B cell (primary cell): ENCODE measurements around the gene ELL. TPM values are rescaled to one million over a fixed set of nuclear protein-coding genes. Genes with fewer than 3 reads are reported as not detected.

ENCODE experiments used
- ATAC-seq: fragments of 200-7000 bp; cut with Tn5 transposase; one replicate; pipeline ENCODE4 v1.10.0; 2021; ENCODE audit warnings: low read depth, mild to moderate bottlenecking, moderate number of reproducible peaks, moderate library complexity
- CTCF ChIA-PET: fragments of 350-600 bp; sonication (Branson Sonifier 250); formaldehyde crosslinking; loops from one replicate; lab custom pipeline; 2021; ENCODE audit warnings: antibody characterized with exemption, inconsistent platforms; lab: Charles Lee
- POLR2A ChIA-PET: fragments of 350-600 bp; sonication (Branson Sonifier 250); formaldehyde crosslinking; loops from one replicate; lab custom pipeline; 2021; ENCODE audit warnings: antibody characterized with exemption; lab: Charles Lee
- DNase-seq: peaks from one replicate; pipeline ENCODE4 v3.0.0; 2013
- H2AFZ ChIP-seq: 2 replicates; pipeline ENCODE4 v1.6.1; 2012; ENCODE audit warnings: mild to moderate bottlenecking, low read depth, low read length; ENCODE audit not compliant: insufficient read depth, poor library complexity, severe bottlenecking
- H3K27ac ChIP-seq, 2 donors: 1 replicate in 1 of 2; 2 replicates in 1 of 2; pipeline ENCODE4 v1.5.1; 2012 to 2013; ENCODE audit warnings: low read length in 2 of 2, mild to moderate bottlenecking in 2 of 2, moderate library complexity in 1 of 2
- H3K27me3 ChIP-seq, 4 experiments: fragments of 200-600 bp in 1 of 4; sonication (generic) in 1 of 4; replicated peaks in 1 of 4; 1 replicate in 2 of 4; 2 replicates in 2 of 4; pipeline versions ENCODE4 v1.6.1 to v1.7.0; 2013 to 2016; ENCODE audit warnings: low read length in 3 of 4, mild to moderate bottlenecking in 2 of 4, mixed read lengths in 1 of 4, moderate library complexity in 1 of 4; ENCODE audit not compliant: insufficient read depth in 4 of 4, control insufficient read depth in 3 of 4; ENCODE audit errors: control extremely low read depth in 1 of 4
- H3K36me3 ChIP-seq, 2 experiments: replicated peaks in 1 of 2; 1 replicate in 1 of 2; 2 replicates in 1 of 2; pipeline versions ENCODE4 v1.6.1 to v1.7.1; 2013; ENCODE audit warnings: low read length in 1 of 2; ENCODE audit not compliant: insufficient read depth in 2 of 2, control insufficient read depth in 1 of 2; ENCODE audit errors: control extremely low read depth in 1 of 2, extremely low read depth in 1 of 2
- H3K4me1 ChIP-seq, 2 donors: fragments of 200-600 bp in 1 of 2; sonication (generic) in 1 of 2; 1 replicate in 1 of 2; 2 replicates in 1 of 2; pipeline versions ENCODE4 v1.5.1 to v1.6.1; 2013 to 2017; ENCODE audit warnings: low read length in 2 of 2; ENCODE audit not compliant: control insufficient read depth in 2 of 2, insufficient read depth in 2 of 2
- H3K4me2 ChIP-seq: replicated peaks from 2 replicates; pipeline ENCODE3; 2012; ENCODE audit warnings: mild to moderate bottlenecking, low read depth, low read length; ENCODE audit not compliant: poor library complexity, severe bottlenecking
- H3K4me3 ChIP-seq, 5 experiments: fragments of 200-600 bp in 1 of 5; sonication (generic) in 1 of 5; 1 replicate in 3 of 5; 2 replicates in 2 of 5; pipeline versions ENCODE4 v1.5.1 to v1.7.0; 2011 to 2016; ENCODE audit warnings: low read length in 4 of 5, mild to moderate bottlenecking in 4 of 5, low read depth in 2 of 5, control low read depth in 1 of 5, moderate library complexity in 1 of 5; ENCODE audit not compliant: insufficient read depth in 1 of 5; ENCODE audit errors: control extremely low read depth in 1 of 5, extremely low read depth in 1 of 5
- H3K79me2 ChIP-seq: fragments of 200-600 bp; sonication (generic); one replicate; pipeline ENCODE4 v1.6.0; 2016; ENCODE audit warnings: low read length; ENCODE audit not compliant: control insufficient read depth, insufficient read depth
- H3K9ac ChIP-seq: fragments of 200-600 bp; sonication (generic); 2 replicates; pipeline ENCODE4 v1.6.1; 2017; ENCODE audit warnings: mild to moderate bottlenecking, low read length, moderate library complexity
- H3K9me3 ChIP-seq, 3 donors: one replicate each; pipeline versions ENCODE4 v1.6.1 to v1.7.1; 2013; ENCODE audit warnings: low read length in 2 of 3; ENCODE audit not compliant: control insufficient read depth in 2 of 3, insufficient read depth in 1 of 3; ENCODE audit errors: control extremely low read depth in 1 of 3
- H4K20me1 ChIP-seq: 2 replicates; pipeline ENCODE4 v1.6.0; 2012; ENCODE audit warnings: mild to moderate bottlenecking, low read length; ENCODE audit not compliant: insufficient read depth, control insufficient read depth, poor library complexity, severe bottlenecking
- H3K27ac Mint-ChIP-seq: one replicate; pipeline ENCODE4 v1.8.0; 2021; ENCODE audit warnings: mixed read lengths
- H3K27me3 Mint-ChIP-seq: one replicate; pipeline ENCODE4 v1.8.0; 2021; ENCODE audit warnings: mixed read lengths
- H3K4me1 Mint-ChIP-seq: one replicate; pipeline ENCODE4 v1.8.0; 2021; ENCODE audit warnings: mixed read lengths
- H3K4me3 Mint-ChIP-seq: one replicate; pipeline ENCODE4 v1.8.0; 2021; ENCODE audit warnings: mixed read lengths
- H3K9me3 Mint-ChIP-seq: one replicate; pipeline ENCODE4 v1.8.0; 2022; ENCODE audit warnings: mixed read lengths; ENCODE audit not compliant: insufficient read depth
- EZH2 ChIP-seq: IDR thresholded peaks from 2 replicates; pipeline ENCODE4 v1.6.1; 2012; ENCODE audit warnings: borderline replicate concordance, low read depth, mild to moderate bottlenecking, moderate library complexity, low read length; ENCODE audit not compliant: insufficient read depth, poor library complexity, severe bottlenecking
- WGBS: methylation state at CpG from one replicate; pipeline ENCODE4 v1.1.5; 2013; ENCODE audit warnings: missing lambda C conversion rate; ENCODE audit not compliant: insufficient coverage; 5-methylcytosine and 5-hydroxymethylcytosine counted together
- intact Hi-C: fragments of 100-400 bp; cut with micrococcal nuclease; formaldehyde crosslinking; loops from one replicate; pipeline ENCODE4 v1.10.0; 2022
- polyA plus RNA-seq: library from polyadenylated mRNA; depleted of rRNA; stranded (reverse); fragments of >200 nt; gene quantifications from 2 replicates; pipeline ENCODE4 v1.2.3, GENCODE V29; 2012
- total RNA-seq, 2 donors: library from RNA; stranded (reverse); fragments of 120-200 nt in 1 of 2; gene quantifications; 1 replicate in 1 of 2; 2 replicates in 1 of 2; pipeline versions ENCODE4 v1.2.3 to v1.2.4, GENCODE V29; 2013 to 2022
- TF ChIP-seq, protein P1 (sequence below): fragments of 200-600 bp; IDR thresholded peaks from one replicate; pipeline ENCODE4 v1.8.0; 2022; ENCODE audit warnings: antibody characterized with exemption, mild to moderate bottlenecking

ELL gene
- total and polyA plus RNA-seq, 2 donors (not counting 1 experiment from before 2014, with no cell fraction given): 21.2 to 31.4 TPM

DNA sequence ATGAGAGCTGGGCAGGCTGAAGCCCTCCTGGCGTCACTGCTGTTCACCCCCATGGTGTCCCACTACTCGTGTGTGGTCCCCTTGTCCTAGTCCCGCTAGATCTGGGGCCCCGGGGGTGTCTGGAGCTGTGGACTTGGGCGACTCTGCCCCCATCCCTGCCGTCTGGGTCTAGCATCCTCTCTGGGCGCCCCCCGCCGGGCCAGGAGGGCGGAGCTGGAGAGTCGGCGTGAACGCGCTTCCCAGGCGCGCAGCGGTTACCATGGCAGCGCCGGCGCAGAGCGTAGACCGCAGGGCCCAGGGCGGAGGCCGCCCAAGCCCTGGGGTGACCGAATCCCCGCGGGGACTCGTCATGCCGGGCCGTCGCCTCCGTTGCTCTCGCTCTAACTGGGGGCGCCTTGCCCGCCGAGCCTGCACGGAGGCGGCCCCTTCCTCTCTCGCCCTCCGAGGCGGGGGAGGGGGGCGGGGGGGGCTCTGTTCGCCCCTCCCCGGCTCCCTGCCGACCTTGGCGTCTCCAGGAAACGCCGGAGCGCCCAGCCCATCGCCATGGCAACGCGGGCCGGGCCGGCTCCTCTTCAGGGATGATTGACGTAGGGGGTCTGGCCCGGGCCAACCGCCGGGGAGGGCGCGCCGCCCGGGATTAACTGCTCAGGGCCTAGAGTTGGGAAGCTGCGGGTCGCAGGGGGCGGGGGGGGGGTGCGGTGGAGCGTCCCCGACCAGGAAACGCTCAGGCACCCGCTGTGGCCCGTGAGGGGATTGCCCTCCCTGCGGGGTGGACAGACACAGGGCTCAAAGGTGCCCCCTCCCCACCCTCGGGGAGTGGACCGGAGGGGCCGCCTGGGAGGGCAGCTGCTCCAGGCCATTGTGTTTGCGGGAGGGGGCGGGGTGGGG, 92.8 kb downstream of the ELL start:
- H4K20me1 ChIP-seq: peaks cover 8% of the 10 kb centered on the region
- POLR2A ChIA-PET: interaction anchor here (0.6 to 2.1 kb wide), 8 partner anchors 9 to 570 kb away, joined by 3 to 15 read pairs (median 4); partner anchors contain the start of genes MPV17L2 and SSBP4
- no peaks in the 10 kb centered on the region for H3K27me3 ChIP-seq
- H3K4me3 ChIP-seq: peak overlapping the region in 4 of 5 experiments; percentile 54 to 61 (median 58)
- H3K9ac ChIP-seq: peak overlapping the region; percentile 69
- peaks cover 10% of the 10 kb centered on the region for H3K79me2 ChIP-seq
- Mint-ChIP-seq H3K9me3 (no peaks in the 10 kb centered on the region), H3K27me3 (no peaks in the 10 kb centered on the region), H3K4me3 (peak overlapping the region; percentile 78), H3K27ac (peak overlapping the region; percentile 86), H3K4me1 (peaks cover 21% of the 10 kb centered on the region)
- CTCF ChIA-PET: interaction anchor here (1.0 to 1.4 kb wide), 2 partner anchors 10 to 32 kb away, joined by 3 to 5 read pairs; partner anchors contain the start of gene SSBP4
- ATAC-seq (peak; percentile 81), DNase-seq (peak; percentile 96)
- H3K9me3 ChIP-seq: no peaks in the 10 kb centered on the region
- H3K4me1 ChIP-seq: peaks cover 24 to 39% of the 10 kb centered on the region in 2 donors
- H2AFZ ChIP-seq: peak overlapping the region; percentile 42
- WGBS: 1% methylated on average over 67 of the region's 77 CpGs
- intact Hi-C loops: loop anchor here (1.0 kb wide), 3 partner anchors 8 to 490 kb away; partner anchors contain the start of genes COPE, DDX49 and SSBP4
- no peak for TF ChIP-seq EZH2
- TF ChIP-seq, protein P1, sequence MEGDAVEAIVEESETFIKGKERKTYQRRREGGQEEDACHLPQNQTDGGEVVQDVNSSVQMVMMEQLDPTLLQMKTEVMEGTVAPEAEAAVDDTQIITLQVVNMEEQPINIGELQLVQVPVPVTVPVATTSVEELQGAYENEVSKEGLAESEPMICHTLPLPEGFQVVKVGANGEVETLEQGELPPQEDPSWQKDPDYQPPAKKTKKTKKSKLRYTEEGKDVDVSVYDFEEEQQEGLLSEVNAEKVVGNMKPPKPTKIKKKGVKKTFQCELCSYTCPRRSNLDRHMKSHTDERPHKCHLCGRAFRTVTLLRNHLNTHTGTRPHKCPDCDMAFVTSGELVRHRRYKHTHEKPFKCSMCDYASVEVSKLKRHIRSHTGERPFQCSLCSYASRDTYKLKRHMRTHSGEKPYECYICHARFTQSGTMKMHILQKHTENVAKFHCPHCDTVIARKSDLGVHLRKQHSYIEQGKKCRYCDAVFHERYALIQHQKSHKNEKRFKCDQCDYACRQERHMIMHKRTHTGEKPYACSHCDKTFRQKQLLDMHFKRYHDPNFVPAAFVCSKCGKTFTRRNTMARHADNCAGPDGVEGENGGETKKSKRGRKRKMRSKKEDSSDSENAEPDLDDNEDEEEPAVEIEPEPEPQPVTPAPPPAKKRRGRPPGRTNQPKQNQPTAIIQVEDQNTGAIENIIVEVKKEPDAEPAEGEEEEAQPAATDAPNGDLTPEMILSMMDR: no peak
- no peaks in the 10 kb centered on the region for H3K36me3 ChIP-seq
- H3K27ac ChIP-seq: peak overlapping the region; percentile 85 to 89
- peak overlapping the region; percentile 89 for H3K4me2 ChIP-seq
